Measurements from ENCODE around the gene NFATC2IP.
"Not testable (repeated sequence)": the region's sequence is repeated elsewhere in the genome, so short reads cannot be mapped to it uniquely, and the experiment has no call there.

The NFATC2IP gene

DNA sequence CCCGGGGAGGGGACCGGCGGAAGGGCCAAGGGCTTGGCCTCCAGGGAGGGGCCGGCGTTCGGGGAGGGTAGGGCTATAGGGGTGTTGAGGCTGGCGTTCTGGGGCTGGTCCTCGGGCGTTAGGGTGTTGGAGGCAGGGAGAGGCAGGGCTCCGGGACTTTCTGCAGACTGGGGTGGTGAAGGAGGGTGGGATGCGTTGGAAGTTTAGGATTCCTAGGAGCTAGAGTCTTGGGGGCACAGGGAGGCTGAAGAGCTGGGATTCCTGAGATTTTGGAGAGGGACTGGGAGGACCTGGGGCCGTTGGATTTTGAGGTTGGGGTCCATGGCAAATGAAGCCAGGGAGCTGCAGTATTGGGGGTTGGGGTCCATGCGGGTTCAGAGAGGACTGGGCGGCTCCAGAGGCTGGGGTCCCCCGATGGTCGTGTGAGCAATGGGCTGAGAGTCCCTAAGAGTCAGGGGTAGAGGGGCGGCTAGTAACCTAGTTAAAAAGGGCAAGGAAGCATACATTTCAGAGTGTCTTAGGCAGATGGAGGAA lies 740 bp downstream of the NFATC2IP start:
- TF ChIP-seq ZFX (IDR thresholded peaks at IDR 0.05), result no peak
- TF ChIP-seq, protein P1, sequence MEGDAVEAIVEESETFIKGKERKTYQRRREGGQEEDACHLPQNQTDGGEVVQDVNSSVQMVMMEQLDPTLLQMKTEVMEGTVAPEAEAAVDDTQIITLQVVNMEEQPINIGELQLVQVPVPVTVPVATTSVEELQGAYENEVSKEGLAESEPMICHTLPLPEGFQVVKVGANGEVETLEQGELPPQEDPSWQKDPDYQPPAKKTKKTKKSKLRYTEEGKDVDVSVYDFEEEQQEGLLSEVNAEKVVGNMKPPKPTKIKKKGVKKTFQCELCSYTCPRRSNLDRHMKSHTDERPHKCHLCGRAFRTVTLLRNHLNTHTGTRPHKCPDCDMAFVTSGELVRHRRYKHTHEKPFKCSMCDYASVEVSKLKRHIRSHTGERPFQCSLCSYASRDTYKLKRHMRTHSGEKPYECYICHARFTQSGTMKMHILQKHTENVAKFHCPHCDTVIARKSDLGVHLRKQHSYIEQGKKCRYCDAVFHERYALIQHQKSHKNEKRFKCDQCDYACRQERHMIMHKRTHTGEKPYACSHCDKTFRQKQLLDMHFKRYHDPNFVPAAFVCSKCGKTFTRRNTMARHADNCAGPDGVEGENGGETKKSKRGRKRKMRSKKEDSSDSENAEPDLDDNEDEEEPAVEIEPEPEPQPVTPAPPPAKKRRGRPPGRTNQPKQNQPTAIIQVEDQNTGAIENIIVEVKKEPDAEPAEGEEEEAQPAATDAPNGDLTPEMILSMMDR (conservative IDR thresholded peaks at IDR 0.05), result no peak
- H3K27ac ChIP-seq, result peak overlapping the region; percentile 85

GRCh38 chr16:28958216-28958615 lies 7.5 kb downstream of the NFATC2IP start:
- H3K27ac ChIP-seq, result no peak overlapping the region
- TF ChIP-seq, protein P1 (conservative IDR thresholded peaks at IDR 0.05), result no peak
- TF ChIP-seq ZFX (IDR thresholded peaks at IDR 0.05), result no peak

GRCh38 chr16:28958836-28959235 lies 8.1 kb downstream of the NFATC2IP start:
- H3K27ac ChIP-seq, result no peak overlapping the region
- TF ChIP-seq ZFX (IDR thresholded peaks at IDR 0.05), result no peak
- TF ChIP-seq, protein P1 (conservative IDR thresholded peaks at IDR 0.05), result no peak

- TF ChIP-seq, protein P1 (conservative IDR thresholded peaks at IDR 0.05), result no peak
- TF ChIP-seq ZFX (IDR thresholded peaks at IDR 0.05), result no peak
- H3K27ac ChIP-seq, result no peak overlapping the region
Measured at GRCh38 chr16:28964072-28964471, 13.3 kb downstream of the NFATC2IP start.

DNA sequence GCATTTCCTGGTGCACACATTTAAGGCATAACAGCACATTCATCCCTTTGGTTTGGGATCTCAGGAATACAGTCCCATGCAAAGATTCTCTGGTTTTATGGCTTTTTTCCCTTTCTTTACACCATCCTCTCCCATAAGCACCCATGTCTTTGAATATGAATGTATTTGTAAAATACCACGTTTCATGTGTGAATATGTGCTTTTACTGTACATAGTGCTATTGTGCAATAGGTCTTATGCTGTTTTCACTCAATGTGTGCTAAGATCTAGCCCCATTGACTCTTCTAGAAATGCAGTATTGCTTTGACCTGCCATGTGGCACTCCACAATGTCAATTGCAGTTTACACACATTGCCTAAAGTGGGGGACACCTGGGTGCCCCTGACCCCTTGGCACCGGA lies 13.8 kb downstream of the NFATC2IP start:
- H3K27ac ChIP-seq, result no peak overlapping the region
- no peak for TF ChIP-seq ZFX (IDR thresholded peaks at IDR 0.05)
- TF ChIP-seq, protein P1 (conservative IDR thresholded peaks at IDR 0.05), result no peak

DNA sequence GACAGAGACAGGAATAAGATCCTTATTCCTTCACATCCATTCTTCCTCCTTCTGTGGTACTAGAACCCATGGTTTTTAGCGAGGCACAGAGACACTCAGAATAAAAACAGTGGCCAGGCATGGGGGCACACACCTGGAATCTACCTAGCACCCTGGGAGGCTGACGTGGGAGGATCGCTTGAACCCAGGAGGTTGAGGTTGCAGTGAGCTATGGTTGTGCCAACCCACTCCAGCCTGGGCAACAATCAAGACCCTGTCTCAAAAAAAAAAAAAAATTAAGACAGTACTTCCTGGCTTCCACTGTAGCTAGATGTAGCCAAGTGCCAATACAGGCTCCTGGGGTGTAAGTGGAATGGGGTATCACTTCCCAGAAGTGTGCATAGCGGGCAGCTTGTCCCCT lies 16.4 kb downstream of the NFATC2IP start:
- no peak overlapping the region for H3K27ac ChIP-seq
- TF ChIP-seq, protein P1 (conservative IDR thresholded peaks at IDR 0.05), result no peak
- no peak for TF ChIP-seq ZFX (IDR thresholded peaks at IDR 0.05)

DNA sequence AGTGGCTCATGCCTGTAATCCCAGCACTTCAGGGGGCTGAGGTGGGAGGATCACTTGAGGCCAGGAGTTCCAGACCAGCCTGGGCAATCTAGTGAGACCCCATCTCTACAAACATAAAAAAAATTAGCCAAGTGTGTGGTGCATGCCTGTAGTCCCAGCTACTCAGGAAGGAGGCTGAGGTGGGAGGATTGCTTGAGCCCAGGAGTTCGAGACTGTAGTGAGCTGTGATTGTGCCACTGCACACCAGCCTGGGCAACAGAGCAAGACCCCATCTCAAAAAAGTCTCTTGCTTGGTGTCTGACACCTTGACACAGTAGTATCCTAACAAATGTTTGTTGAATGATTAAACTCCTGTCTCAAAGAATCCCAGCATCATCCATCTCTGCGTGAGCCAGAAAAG lies 19.0 kb downstream of the NFATC2IP start:
- H3K27ac ChIP-seq, result not testable (repeated sequence)

- no peak for TF ChIP-seq ZFX (IDR thresholded peaks at IDR 0.05)
- TF ChIP-seq, protein P1 (conservative IDR thresholded peaks at IDR 0.05), result peak; percentile 70
- H3K27ac ChIP-seq, result peak overlapping the region; percentile 68
Measured at GRCh38 chr16:28974007-28974436, 23.3 kb downstream of the NFATC2IP start.

All from C4-2B (cell line).